ENCODE measurements around the gene SSTR4.
"Not testable (repeated sequence)": the region's sequence is repeated elsewhere in the genome, so short reads cannot be mapped to it uniquely, and the experiment has no call there.

SSTR4 gene

GRCh38 chr20:23034721-23035671, at the start of gene SSTR4:
Gene SSTR4, plus strand, starts transcription at chr20:23035312. Its CDS starts 172 bp downstream, at chr20:23035484.
- no peak for DNase-seq (ENCODE audit: low read depth)

- DNase-seq (ENCODE audit: low read depth) = no peak
Observed at GRCh38 chr20:22986601-22987000, 48.5 kb upstream of the SSTR4 start.

- not testable (repeated sequence) for DNase-seq (ENCODE audit: low read depth)
Observed at GRCh38 chr20:22991424-22991823, 43.7 kb upstream of the SSTR4 start.

GRCh38 chr20:22993823-22994222, 41.3 kb upstream of the SSTR4 start:
- no peak for DNase-seq (ENCODE audit: low read depth)

- no peak for DNase-seq (ENCODE audit: low read depth)
Observed at GRCh38 chr20:22995923-22996322, 39.2 kb upstream of the SSTR4 start.

- DNase-seq (ENCODE audit: low read depth) = no peak
Observed at GRCh38 chr20:22998476-22998875, 36.6 kb upstream of the SSTR4 start.

- DNase-seq (ENCODE audit: low read depth) = no peak
Observed at GRCh38 chr20:22999756-23000155, 35.4 kb upstream of the SSTR4 start.

- no peak for DNase-seq (ENCODE audit: low read depth)
Observed at GRCh38 chr20:23000232-23000947, 34.7 kb upstream of the SSTR4 start.

- no peak for DNase-seq (ENCODE audit: low read depth)
Observed at GRCh38 chr20:23002276-23002675, 32.8 kb upstream of the SSTR4 start.

GRCh38 chr20:23003077-23003635, 32.0 kb upstream of the SSTR4 start:
- no peak for DNase-seq (ENCODE audit: low read depth)

GRCh38 chr20:23003881-23004460, 31.1 kb upstream of the SSTR4 start:
- DNase-seq (ENCODE audit: low read depth) = no peak

GRCh38 chr20:23005776-23006175, 29.3 kb upstream of the SSTR4 start:
- no peak for DNase-seq (ENCODE audit: low read depth)

- DNase-seq (ENCODE audit: low read depth) = no peak
Observed at GRCh38 chr20:23007462-23007861, 27.6 kb upstream of the SSTR4 start.

GRCh38 chr20:23007886-23008655, 27.0 kb upstream of the SSTR4 start:
- no peak for DNase-seq (ENCODE audit: low read depth)

GRCh38 chr20:23008667-23009066, 26.4 kb upstream of the SSTR4 start:
- no peak for DNase-seq (ENCODE audit: low read depth)

- no peak for DNase-seq (ENCODE audit: low read depth)
Observed at GRCh38 chr20:23009636-23010035, 25.5 kb upstream of the SSTR4 start.

- DNase-seq (ENCODE audit: low read depth) = no peak
Observed at GRCh38 chr20:23010096-23010495, 25.0 kb upstream of the SSTR4 start.

- DNase-seq (ENCODE audit: low read depth) = no peak
Observed at GRCh38 chr20:23011008-23011721, 23.9 kb upstream of the SSTR4 start.

GRCh38 chr20:23013429-23013828, 21.7 kb upstream of the SSTR4 start:
- DNase-seq (ENCODE audit: low read depth) = no peak

GRCh38 chr20:23017516-23017915, 17.6 kb upstream of the SSTR4 start:
- DNase-seq (ENCODE audit: low read depth) = no peak

GRCh38 chr20:23018432-23018831, 16.7 kb upstream of the SSTR4 start:
- DNase-seq (ENCODE audit: low read depth) = no peak

Data from CMK (cell line).